ENCODE results near the gene CPA5. TPM values are rescaled to one million over a fixed set of nuclear protein-coding genes. Genes with fewer than 3 reads are reported as not detected.

CPA5 gene
- total RNA-seq, 1 donor from 2014 or later, result not detected

GRCh38 chr7:130362251-130362816 lies 17.7 kb downstream of the CPA5 start:
- no peaks in the 10 kb centered on the region for H3K27me3 ChIP-seq (ENCODE audit: low read depth)
- no peak overlapping the region for H3K4me3 ChIP-seq
- no peak overlapping the region for H3K27ac ChIP-seq
- H3K9me3 ChIP-seq, result peaks cover 13% of the 10 kb centered on the region
- H3K4me1 ChIP-seq, result no peaks in the 10 kb centered on the region
- intact Hi-C loops (cut with DNase I), result no loop called here
- TF ChIP-seq CTCF (IDR thresholded peaks at IDR 0.05), result no peak
- H3K36me3 ChIP-seq, result no peaks in the 10 kb centered on the region
- no peak for DNase-seq
- no peak for ATAC-seq

GRCh38 chr7:130363026-130363847 lies 18.6 kb downstream of the CPA5 start:
- no peaks in the 10 kb centered on the region for H3K36me3 ChIP-seq
- H3K27ac ChIP-seq, result no peak overlapping the region
- H3K27me3 ChIP-seq (ENCODE audit: low read depth), result no peaks in the 10 kb centered on the region
- intact Hi-C loops (cut with DNase I), result no loop called here
- TF ChIP-seq CTCF (IDR thresholded peaks at IDR 0.05), result no peak
- no peak for DNase-seq
- H3K4me1 ChIP-seq, result no peaks in the 10 kb centered on the region
- peaks cover 13% of the 10 kb centered on the region for H3K9me3 ChIP-seq
- H3K4me3 ChIP-seq, result no peak overlapping the region
- peak in 1 of 2 donors; percentile 44 for ATAC-seq

GRCh38 chr7:130364451-130364850 lies 19.8 kb downstream of the CPA5 start:
- H3K27me3 ChIP-seq (ENCODE audit: low read depth), result no peaks in the 10 kb centered on the region
- intact Hi-C loops (cut with DNase I), result no loop called here

GRCh38 chr7:130365088-130365487 lies 20.5 kb downstream of the CPA5 start:
- no peaks in the 10 kb centered on the region for H3K36me3 ChIP-seq
- H3K4me3 ChIP-seq, result no peak overlapping the region
- no peak for DNase-seq
- H3K9me3 ChIP-seq, result peaks cover 7% of the 10 kb centered on the region
- no peak for ATAC-seq
- no peak for TF ChIP-seq CTCF (IDR thresholded peaks at IDR 0.05)
- intact Hi-C loops (cut with DNase I), result no loop called here
- H3K4me1 ChIP-seq, result peaks cover 6% of the 10 kb centered on the region
- H3K27ac ChIP-seq, result no peak overlapping the region
- no peaks in the 10 kb centered on the region for H3K27me3 ChIP-seq (ENCODE audit: low read depth)

More at GRCh38 chr7:130364451-130364850, 19.8 kb downstream of the CPA5 start:
- no peak for DNase-seq
- no peak for ATAC-seq
- no peak overlapping the region for H3K4me3 ChIP-seq
- peaks cover 9% of the 10 kb centered on the region for H3K9me3 ChIP-seq
- TF ChIP-seq CTCF (IDR thresholded peaks at IDR 0.05), result no peak
- no peaks in the 10 kb centered on the region for H3K36me3 ChIP-seq
- H3K4me1 ChIP-seq, result no peaks in the 10 kb centered on the region
- no peak overlapping the region for H3K27ac ChIP-seq

GRCh38 chr7:130365511-130366441 lies 21.2 kb downstream of the CPA5 start:
- no peaks in the 10 kb centered on the region for H3K36me3 ChIP-seq
- peaks cover 7% of the 10 kb centered on the region for H3K4me1 ChIP-seq
- no peak for TF ChIP-seq CTCF (IDR thresholded peaks at IDR 0.05)
- ATAC-seq (no peak), DNase-seq (no peak)
- H3K27me3 ChIP-seq (ENCODE audit: low read depth), result no peaks in the 10 kb centered on the region
- peaks cover 2% of the 10 kb centered on the region for H3K9me3 ChIP-seq
- no peak overlapping the region for H3K4me3 ChIP-seq
- no peak overlapping the region for H3K27ac ChIP-seq
- intact Hi-C loops (cut with DNase I), result no loop called here

Measured in lower lobe of right lung (tissue), 2 donors.